Activated CD4-positive, alpha-beta T cell treated with anti-CD3 and anti-CD28 coated beads for 36 hours (primary cell): ENCODE results near the gene PAK6. TPM values are rescaled to one million over a fixed set of nuclear protein-coding genes. Genes with fewer than 3 reads are reported as not detected.

ENCODE experiments used
- ATAC-seq: fragments of 200-7000 bp; cut with Tn5 transposase; one replicate; pipeline ENCODE4 v1.10.0; 2021; ENCODE audit warnings: mild to moderate bottlenecking, moderate library complexity
- CTCF ChIA-PET: fragments of 350-600 bp; sonication (Branson Sonifier 250); formaldehyde crosslinking; loops from one replicate; lab custom pipeline; 2021; ENCODE audit warnings: antibody characterized with exemption; lab: Charles Lee
- POLR2A ChIA-PET: fragments of 350-600 bp; sonication (Branson Sonifier 250); formaldehyde crosslinking; loops from one replicate; lab custom pipeline; 2021; ENCODE audit warnings: antibody characterized with exemption, inconsistent platforms; lab: Charles Lee
- DNase-seq: peaks from one replicate; pipeline ENCODE4 v3.0.0-alpha.2; 2020
- H3K27ac Mint-ChIP-seq: one replicate; pipeline ENCODE4 v1.8.0; 2021; ENCODE audit warnings: mixed read lengths
- H3K27me3 Mint-ChIP-seq: one replicate; pipeline ENCODE4 v1.8.0; 2021; ENCODE audit warnings: mixed read lengths
- H3K36me3 Mint-ChIP-seq: one replicate; pipeline ENCODE4 v1.8.0; 2021; ENCODE audit warnings: low read depth, mixed read lengths
- H3K4me1 Mint-ChIP-seq: one replicate; pipeline ENCODE4 v1.8.0; 2021; ENCODE audit warnings: mixed read lengths
- H3K4me3 Mint-ChIP-seq: one replicate; pipeline ENCODE4 v1.8.0; 2021; ENCODE audit warnings: mild to moderate bottlenecking, moderate library complexity, mixed read lengths
- H3K9me3 Mint-ChIP-seq: one replicate; pipeline ENCODE4 v1.8.0; 2021; ENCODE audit warnings: low read depth, mixed read lengths
- intact Hi-C, 2 experiments: fragments of 100-400 bp; cut with DNase I in 1 of 2; cut with micrococcal nuclease in 1 of 2; formaldehyde crosslinking; loops; one replicate each; pipeline versions ENCODE4 v1.14.2 to v1.15.1; 2022 to 2024; cut with DNase I, micrococcal nuclease
- total RNA-seq, 2 experiments: library from RNA; stranded (reverse); gene quantifications; one replicate each; pipeline ENCODE4 v1.2.3, GENCODE V29; 2021

The PAK6 gene
- total RNA-seq, 2 experiments from 2014 or later, result 0.30 to 0.53 TPM

DNA sequence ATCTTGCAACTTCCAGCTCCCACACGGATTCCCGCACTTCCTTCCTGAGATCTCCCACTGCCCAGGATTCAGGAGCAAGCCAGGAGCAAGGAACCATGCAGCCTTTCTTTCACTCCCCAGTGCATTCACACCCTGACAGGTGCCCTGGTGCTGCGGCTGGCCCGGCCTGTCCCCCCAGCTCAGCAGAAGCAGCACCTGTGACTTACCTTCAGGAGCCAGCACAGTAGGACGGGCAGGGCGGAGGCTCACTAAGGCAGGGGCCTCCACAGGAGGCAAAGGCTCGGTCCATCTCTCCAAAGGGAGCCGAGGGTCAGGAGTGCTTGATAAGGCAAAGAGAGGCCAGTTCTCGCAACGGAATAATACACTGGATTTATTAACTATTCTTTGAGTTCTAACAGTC is 39.2 kb downstream of the PAK6 start:
- Mint-ChIP-seq H3K4me3 (no peak overlapping the region), H3K4me1 (no peaks in the 10 kb centered on the region), H3K9me3 (no peaks in the 10 kb centered on the region), H3K27me3 (peaks cover 24% of the 10 kb centered on the region), H3K36me3 (no peaks in the 10 kb centered on the region), H3K27ac (no peak overlapping the region)
- POLR2A ChIA-PET, result no interaction called here
- ATAC-seq, result no peak
- CTCF ChIA-PET, result interaction anchor here (0.5 to 12.2 kb wide), 14 partner anchors 14 to 495 kb away, joined by 3 to 393 read pairs (median 6); partner anchors contain the start of genes CCDC9B, INAFM2 and PLCB2
- intact Hi-C loops, result loop anchor here in 1 of 2 experiments (10.0 kb wide), 1 partner anchor 593 kb away; no protein-coding TSS in a partner anchor
- no peak for DNase-seq

DNA sequence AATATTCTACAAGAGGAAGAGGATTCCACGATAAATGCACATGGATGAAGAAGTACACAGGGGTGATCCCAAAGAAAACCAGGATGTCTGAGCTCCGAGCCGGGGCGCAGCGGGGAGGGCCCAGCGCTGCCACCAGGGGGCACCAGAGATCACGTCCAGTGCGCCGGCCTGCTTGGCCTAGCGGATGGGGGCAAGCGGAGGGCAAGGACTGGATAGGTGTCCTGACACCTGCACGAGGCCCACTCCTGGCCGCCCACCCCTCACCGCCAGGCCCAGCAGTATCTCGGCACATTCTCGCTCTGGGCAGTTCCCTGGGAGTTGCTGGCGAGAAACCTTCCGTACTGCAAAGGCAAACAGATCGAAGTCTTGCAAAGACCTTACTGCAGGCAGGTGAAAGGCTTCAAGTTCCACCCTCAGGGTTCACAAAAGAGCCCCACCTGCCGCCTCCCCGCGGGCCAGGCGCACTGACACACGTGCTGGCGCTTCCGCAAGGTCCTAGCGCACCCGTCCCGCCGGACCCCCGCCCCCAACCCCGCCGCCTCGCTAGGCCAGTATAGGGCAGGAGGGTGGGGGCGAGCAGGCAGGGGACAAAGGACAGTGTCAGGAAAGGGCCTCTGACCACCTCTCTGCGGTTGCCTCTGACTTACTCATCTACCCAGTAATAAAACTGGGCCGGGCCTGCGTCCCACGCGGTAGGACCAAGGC is 40.7 kb downstream of the PAK6 start:
- intact Hi-C loops, result loop anchor here (1.0 to 10.0 kb wide), 5 partner anchors 31 to 595 kb away; partner anchors contain the start of gene INAFM2 (in 1 of the 2)
- H3K36me3 Mint-ChIP-seq, result no peaks in the 10 kb centered on the region
- CTCF ChIA-PET, result interaction anchor here (0.7 to 12.2 kb wide), 44 partner anchors 9 to 1557 kb away, joined by 3 to 393 read pairs (median 4); partner anchors contain the start of genes CCDC9B, INAFM2, IVD and PLCB2
- H3K9me3 Mint-ChIP-seq, result no peaks in the 10 kb centered on the region
- no peak overlapping the region for H3K4me3 Mint-ChIP-seq
- DNase-seq (peak; percentile 84), ATAC-seq (peak; percentile 53)
- no peak overlapping the region for H3K27ac Mint-ChIP-seq
- H3K4me1 Mint-ChIP-seq, result no peaks in the 10 kb centered on the region
- POLR2A ChIA-PET, result interaction anchor here (1.0 kb wide), 1 partner anchor 30 kb away, joined by 3 read pairs; no protein-coding TSS in a partner anchor
- peaks cover 31% of the 10 kb centered on the region for H3K27me3 Mint-ChIP-seq

DNA sequence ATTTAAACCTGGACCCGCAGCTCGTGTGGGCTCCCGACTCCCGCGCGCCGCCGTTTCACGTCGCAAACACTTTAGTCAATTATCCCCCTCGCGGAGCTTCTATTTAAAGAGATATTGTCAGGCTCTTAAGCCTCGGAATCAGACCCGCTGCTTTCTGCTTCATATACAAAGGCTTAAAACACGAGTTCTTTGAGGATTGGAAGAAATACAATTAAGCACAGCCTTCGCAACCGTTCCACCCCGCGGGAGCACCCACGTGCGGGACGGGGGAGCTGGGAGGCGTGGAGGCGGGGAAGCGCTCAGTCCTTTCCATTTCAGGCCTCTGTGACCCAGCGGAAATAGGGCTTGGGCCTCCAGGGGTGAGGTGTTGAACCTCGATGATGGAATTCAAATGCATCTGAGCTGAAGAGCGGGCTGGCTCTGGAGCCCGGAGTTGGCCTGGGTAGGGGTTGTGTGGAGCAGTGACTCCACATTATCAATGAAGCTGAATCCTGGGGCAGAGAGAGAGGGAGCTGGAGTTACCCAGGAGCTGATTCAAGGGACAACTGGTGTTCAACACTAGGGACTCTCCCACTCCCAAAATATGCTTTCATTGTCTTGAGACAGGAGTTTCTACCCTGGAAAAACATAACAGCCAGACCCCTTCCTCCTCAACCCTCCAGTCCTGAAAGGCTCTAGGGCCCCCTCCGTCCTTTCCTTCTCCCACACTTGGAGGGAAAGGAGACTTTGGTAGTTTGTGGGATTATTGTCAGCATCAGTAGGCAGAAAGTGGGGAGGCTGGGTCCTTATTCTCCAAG is 41.6 kb downstream of the PAK6 start:
- no peaks in the 10 kb centered on the region for H3K4me1 Mint-ChIP-seq
- H3K27ac Mint-ChIP-seq, result no peak overlapping the region
- H3K27me3 Mint-ChIP-seq, result peaks cover 31% of the 10 kb centered on the region
- ATAC-seq, result no peak
- CTCF ChIA-PET, result interaction anchor here (0.5 to 12.2 kb wide), 22 partner anchors 9 to 233 kb away, joined by 3 to 393 read pairs (median 6); partner anchors contain the start of genes CCDC9B, INAFM2 and PLCB2
- no peaks in the 10 kb centered on the region for H3K9me3 Mint-ChIP-seq
- H3K36me3 Mint-ChIP-seq, result no peaks in the 10 kb centered on the region
- no peak for DNase-seq
- intact Hi-C loops, result loop anchor here in 1 of 2 experiments (5.0 kb wide), 1 partner anchor 42 kb away; the partner anchor contains the start of gene INAFM2
- H3K4me3 Mint-ChIP-seq, result no peak overlapping the region
- POLR2A ChIA-PET, result no interaction called here

DNA sequence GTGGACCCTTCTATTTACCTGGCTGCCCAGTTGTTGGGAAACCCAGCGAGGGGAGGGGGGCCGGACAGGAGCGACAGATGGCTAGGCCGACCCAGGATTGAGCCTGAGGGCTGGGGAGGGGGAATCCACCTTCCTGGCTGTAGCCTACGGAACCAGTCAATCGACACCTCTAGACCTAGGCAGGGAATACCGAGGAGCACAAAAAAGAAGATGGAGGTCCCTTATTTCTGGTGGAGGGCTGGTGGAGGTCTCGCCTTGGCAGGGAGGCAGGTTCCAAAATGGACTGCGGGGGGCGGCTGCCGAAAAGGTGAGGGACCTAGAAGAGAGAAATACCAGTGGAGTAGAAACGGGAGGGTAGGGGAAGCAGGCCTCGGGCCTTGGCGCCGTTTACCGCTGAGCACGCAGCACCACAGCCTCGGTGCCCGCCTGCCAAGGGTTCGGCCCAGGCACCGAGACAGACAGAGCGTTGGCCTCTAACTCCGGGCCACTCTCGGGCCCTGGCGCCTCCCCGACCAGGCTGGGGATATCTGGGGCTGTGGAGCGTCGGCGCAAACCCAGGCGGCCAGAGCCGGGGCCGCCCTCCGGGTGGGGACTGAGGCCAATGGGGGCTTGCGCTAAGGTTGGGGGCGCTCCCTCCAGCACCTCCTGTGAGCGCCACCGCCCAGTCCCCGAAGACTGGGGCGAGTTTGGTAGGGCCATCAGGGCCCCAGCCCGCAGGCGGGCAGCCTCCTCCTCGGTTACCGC is 42.4 kb downstream of the PAK6 start:
- CTCF ChIA-PET, result interaction anchor here (0.6 to 12.2 kb wide), 10 partner anchors 10 to 234 kb away, joined by 3 to 393 read pairs (median 6); partner anchors contain the start of genes CCDC9B, INAFM2 and PLCB2
- POLR2A ChIA-PET, result no interaction called here
- Mint-ChIP-seq H3K27me3 (peaks cover 31% of the 10 kb centered on the region), H3K36me3 (no peaks in the 10 kb centered on the region), H3K4me3 (no peak overlapping the region), H3K27ac (no peak overlapping the region), H3K9me3 (no peaks in the 10 kb centered on the region), H3K4me1 (peaks cover 4% of the 10 kb centered on the region)
- DNase-seq (no peak), ATAC-seq (no peak)
- intact Hi-C loops, result loop anchor here in 1 of 2 experiments (5.0 kb wide), 1 partner anchor 41 kb away; the partner anchor contains the start of gene INAFM2

DNA sequence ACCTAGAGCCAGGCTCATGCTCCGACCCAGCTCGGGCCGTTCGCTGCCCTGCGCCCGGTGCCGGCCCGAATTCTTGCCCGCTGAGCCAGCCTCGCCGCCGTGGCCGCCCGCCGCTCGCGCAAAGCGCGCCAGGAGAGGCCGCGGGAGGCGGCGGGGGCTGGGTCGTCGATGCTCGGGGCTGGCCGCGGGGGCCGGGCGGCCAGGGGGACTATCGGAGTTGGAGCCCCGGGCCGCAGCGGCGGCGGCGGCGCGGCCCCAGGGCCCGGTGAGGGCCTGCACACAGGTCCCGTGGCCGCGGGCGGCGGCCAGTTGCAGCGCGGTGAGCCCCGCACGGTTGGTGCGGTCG is 42.9 kb downstream of the PAK6 start:
- ChIA-PET CTCF (no interaction called here), POLR2A (no interaction called here)
- peaks cover 4% of the 10 kb centered on the region for H3K4me1 Mint-ChIP-seq
- intact Hi-C loops, result loop anchor here in 1 of 2 experiments (1.0 to 5.0 kb wide), 2 partner anchors 27 to 41 kb away; partner anchors contain the start of gene INAFM2
- no peak overlapping the region for H3K4me3 Mint-ChIP-seq
- no peak for ATAC-seq
- no peaks in the 10 kb centered on the region for H3K9me3 Mint-ChIP-seq
- no peak for DNase-seq
- peaks cover 31% of the 10 kb centered on the region for H3K27me3 Mint-ChIP-seq
- no peaks in the 10 kb centered on the region for H3K36me3 Mint-ChIP-seq
- H3K27ac Mint-ChIP-seq, result no peak overlapping the region

DNA sequence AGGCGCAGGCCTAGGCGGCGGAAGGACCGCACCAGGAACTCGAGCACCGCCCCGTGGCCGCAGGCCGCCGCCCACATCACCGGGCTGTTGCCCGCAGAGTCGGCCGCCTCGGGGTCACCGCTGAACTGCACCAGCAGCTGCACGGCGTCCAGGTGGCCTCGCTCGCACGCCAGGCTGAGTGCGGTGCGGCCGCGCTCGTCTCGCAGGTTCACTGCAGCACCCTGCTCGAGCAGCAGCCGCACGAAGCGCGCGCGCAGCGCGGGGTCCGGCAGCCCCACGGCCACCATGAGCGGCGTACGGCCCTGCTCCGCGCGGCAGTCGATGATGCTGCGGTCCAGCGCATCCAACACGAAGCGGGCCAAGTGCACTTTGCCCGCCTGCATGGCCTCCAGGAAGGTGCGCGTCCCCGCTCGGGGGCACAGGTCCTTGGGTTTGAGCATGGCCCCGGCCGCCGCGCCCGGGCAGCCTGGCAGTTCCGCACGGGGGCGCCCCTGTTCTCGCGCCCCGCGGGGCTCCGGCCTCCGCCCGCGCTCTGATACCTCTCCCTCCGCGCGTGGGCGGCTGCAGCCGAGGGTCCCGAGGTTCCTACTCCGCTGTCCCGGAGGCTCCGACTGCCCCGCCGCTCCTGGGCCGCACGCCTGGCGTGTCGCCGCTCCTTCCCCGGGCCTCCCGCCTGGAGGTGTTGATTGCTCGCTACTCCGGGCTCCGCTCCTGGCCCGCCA is 43.4 kb downstream of the PAK6 start:
- Mint-ChIP-seq H3K4me1 (peaks cover 4% of the 10 kb centered on the region), H3K27ac (no peak overlapping the region), H3K9me3 (no peaks in the 10 kb centered on the region), H3K27me3 (peaks cover 31% of the 10 kb centered on the region), H3K36me3 (no peaks in the 10 kb centered on the region), H3K4me3 (peak overlapping the region; percentile 53)
- ChIA-PET CTCF (interaction anchor here (0.6 to 5.7 kb wide), 5 partner anchors 7 to 238 kb away, joined by 3 to 30 read pairs (median 4); partner anchors contain the start of gene PLCB2), POLR2A (no interaction called here)
- peak; percentile 69 for DNase-seq
- ATAC-seq, result peak; percentile 64
- intact Hi-C loops, result loop anchor here in 1 of 2 experiments (1.0 to 5.0 kb wide), 2 partner anchors 26 to 40 kb away; partner anchors contain the start of gene INAFM2

DNA sequence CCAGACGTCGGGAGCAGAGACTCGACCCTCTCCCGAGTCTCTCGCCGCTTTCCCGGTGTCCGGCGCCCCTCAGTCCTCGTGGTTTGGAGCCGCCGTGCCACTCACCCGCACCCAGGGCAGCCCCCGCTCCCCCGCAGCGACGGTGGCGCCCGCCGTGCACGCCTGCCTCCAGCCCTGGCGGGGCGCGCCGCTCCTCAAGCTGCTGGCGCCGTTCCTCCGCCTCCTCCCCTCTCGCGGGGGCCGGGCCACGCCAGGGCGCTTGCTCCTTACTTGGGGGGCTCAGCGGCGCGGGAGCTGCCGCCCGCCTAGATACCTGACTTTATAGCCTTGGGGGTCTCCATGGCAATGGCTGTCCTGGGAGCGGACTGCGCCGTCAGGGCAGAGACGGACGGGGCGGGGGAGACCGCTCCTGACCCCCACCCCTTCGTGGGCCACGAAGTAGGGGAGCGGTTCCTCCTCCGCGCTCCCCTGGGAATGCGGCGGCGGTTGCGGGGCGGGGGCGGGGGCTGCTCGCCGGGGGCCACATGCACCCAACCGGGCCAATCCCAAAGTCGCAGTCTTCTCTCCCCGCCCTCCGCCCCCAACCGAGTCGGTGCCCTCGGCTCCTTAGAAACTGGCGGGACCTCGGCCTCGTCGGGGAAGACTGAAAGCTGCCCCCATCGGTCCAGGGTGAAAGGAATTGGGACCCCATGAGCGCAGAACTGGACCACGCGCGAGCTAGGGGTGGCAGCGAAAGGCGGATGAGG is 44.2 kb downstream of the PAK6 start, which contains the start of gene ANKRD63:
Gene ANKRD63, minus strand, starts transcription at position 196 of the 746 bp plus-strand sequence. CDS start 478 bp downstream, outside the sequence.
- Mint-ChIP-seq H3K4me1 (peaks cover 4% of the 10 kb centered on the region), H3K9me3 (no peaks in the 10 kb centered on the region), H3K27me3 (peaks cover 29% of the 10 kb centered on the region), H3K27ac (no peak within 1 kb of the TSS), H3K36me3 (no peaks in the 10 kb centered on the region), H3K4me3 (peak within 1 kb of the TSS; percentile 53)
- POLR2A ChIA-PET, result no interaction called here
- CTCF ChIA-PET, result interaction anchor here (0.6 to 5.7 kb wide), 9 partner anchors 8 to 587 kb away, joined by 3 to 30 read pairs (median 4); partner anchors contain the start of genes INAFM2 and PLCB2
- intact Hi-C loops, result loop anchor here in 1 of 2 experiments (1.0 to 5.0 kb wide), 2 partner anchors 25 to 39 kb away; partner anchors contain the start of gene INAFM2
- ATAC-seq, result peak; percentile 63
- peak; percentile 63 for DNase-seq

DNA sequence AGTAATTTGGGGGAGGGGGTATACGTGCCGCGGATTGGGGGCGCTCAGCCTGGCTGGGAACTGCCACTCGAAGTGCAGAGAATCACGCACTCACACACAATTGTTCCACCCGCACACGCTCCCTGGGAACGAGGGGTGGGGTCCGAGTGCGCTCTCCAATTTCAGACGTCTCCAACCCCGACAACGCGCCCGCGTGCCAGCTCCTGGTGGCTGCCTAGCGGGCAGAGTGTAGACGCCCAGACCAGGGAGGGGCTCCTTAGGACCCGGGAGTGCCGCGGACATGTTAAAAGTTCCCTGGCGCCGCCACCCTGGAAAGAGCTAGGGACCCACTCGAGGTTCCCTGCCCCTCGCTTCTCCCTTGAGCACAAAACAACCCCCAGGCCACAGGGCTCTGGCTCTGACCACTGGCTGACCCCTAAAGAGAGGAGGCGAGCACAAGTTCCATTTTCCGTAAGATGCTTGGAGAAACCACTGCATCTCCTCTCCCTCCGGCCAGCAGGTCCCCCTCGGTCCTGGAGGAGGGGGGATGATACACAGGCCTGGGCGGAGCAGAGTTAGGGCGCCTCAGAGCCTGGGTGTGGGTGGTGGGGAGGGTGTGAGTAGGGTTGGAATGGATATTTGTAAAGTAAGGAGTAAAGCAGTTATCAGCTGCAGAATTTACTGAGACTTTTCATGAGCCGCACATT is 44.9 kb downstream of the PAK6 start:
- DNase-seq (no peak), ATAC-seq (no peak)
- intact Hi-C loops, result loop anchor here in 1 of 2 experiments (5.0 kb wide), 1 partner anchor 39 kb away; the partner anchor contains the start of gene INAFM2
- Mint-ChIP-seq H3K27me3 (peaks cover 24% of the 10 kb centered on the region), H3K27ac (no peak overlapping the region), H3K4me1 (peaks cover 4% of the 10 kb centered on the region), H3K36me3 (no peaks in the 10 kb centered on the region), H3K9me3 (no peaks in the 10 kb centered on the region), H3K4me3 (no peak overlapping the region)
- ChIA-PET CTCF (interaction anchor here (0.7 to 5.7 kb wide), 4 partner anchors 25 to 189 kb away, joined by 3 to 30 read pairs (median 5); partner anchors contain the start of genes INAFM2 and PLCB2), POLR2A (no interaction called here)

DNA sequence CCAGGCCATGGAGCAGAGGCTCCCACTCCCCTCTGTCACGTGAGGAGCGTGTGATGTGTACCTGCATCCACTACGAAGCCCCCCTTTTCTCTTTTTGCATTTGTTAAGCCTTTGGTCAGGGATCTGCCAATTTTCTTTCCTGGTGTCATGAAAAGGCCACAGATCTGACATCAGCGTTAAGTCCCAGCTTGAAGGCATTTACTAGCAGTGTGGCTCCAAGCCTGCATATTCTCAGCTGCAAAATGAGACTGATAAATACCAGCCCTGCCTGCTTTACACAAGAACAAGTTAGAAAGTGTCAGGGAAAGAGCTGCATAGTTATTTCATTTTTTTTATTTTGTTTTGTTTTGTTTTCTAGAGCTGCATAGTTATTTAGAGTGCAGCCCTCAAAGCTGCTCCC is 46.3 kb downstream of the PAK6 start:
- H3K9me3 Mint-ChIP-seq, result no peaks in the 10 kb centered on the region

More for the DNA sequence above, 46.3 kb downstream of the PAK6 start:
- CTCF ChIA-PET, result interaction anchor here (0.6 to 5.7 kb wide), 7 partner anchors 8 to 52 kb away, joined by 3 to 30 read pairs (median 4); partner anchors contain the start of gene PLCB2
- intact Hi-C loops, result no loop called here
- no peak overlapping the region for H3K27ac Mint-ChIP-seq
- H3K4me1 Mint-ChIP-seq, result peaks cover 4% of the 10 kb centered on the region
- ATAC-seq, result no peak
- no peaks in the 10 kb centered on the region for H3K36me3 Mint-ChIP-seq
- POLR2A ChIA-PET, result interaction anchor here (0.6 kb wide), 2 partner anchors 80 to 185 kb away, joined by 3 to 4 read pairs; no protein-coding TSS in a partner anchor
- peaks cover 16% of the 10 kb centered on the region for H3K27me3 Mint-ChIP-seq
- DNase-seq, result no peak
- H3K4me3 Mint-ChIP-seq, result no peak overlapping the region
